Stimulated activated CD4-positive, alpha-beta T cell treated with anti-CD3 and anti-CD28 coated beads, Interleukin-1b, Interleukin-23, amount 100 ng/mL, for 1 hour (primary cell): Measurements from ENCODE around the gene RIOK3.

Experiments used
- DNase-seq, 2 donors: peaks; one replicate each; pipeline ENCODE4 v3.0.0-alpha.2; 2020; ENCODE audit warnings: low read depth in 2 of 2

RIOK3 gene

DNA sequence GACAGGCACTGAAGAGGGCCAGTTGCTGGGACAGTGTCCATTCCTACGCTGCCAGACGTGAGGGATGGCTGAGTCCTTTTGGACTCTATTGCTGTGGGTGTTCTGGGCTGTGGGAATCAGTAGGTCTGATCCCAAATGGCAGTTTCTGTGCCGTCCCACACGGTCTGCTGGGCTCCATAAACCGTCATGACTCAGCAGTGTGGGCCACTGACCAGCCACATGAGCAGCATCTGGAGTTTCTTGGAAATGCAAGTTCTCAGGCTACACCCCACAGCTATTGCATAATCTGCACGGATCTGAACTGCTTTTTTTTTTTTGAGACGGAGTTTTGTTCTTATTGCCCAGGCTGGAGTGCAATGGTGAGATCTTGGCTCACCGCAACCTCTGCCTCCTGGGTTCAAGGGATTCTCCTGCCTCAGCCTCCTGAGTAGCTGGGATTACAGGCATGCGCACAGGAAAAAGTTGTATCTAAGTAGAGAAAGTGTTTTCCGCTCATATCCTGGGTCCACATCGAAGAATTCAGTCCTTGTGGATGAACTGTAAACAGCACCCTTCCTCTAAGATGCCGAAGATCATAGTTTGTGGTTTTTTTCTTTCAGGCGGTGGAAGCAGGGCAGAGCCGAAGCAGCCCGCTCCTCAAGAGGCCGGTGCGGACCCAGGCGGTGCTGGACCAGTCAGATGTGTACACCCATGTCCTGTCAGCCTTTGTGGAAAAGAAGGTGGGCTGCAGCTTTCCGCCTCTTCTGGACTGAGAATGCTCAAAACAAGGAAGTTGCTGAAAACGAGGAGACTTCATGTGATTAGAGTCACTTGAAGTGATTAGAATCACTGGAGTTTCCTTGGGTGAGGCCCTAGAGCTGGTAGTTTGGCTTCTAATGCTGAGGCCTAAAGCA, 75.7 kb downstream of the RIOK3 start:
- DNase-seq = no peak

DNA sequence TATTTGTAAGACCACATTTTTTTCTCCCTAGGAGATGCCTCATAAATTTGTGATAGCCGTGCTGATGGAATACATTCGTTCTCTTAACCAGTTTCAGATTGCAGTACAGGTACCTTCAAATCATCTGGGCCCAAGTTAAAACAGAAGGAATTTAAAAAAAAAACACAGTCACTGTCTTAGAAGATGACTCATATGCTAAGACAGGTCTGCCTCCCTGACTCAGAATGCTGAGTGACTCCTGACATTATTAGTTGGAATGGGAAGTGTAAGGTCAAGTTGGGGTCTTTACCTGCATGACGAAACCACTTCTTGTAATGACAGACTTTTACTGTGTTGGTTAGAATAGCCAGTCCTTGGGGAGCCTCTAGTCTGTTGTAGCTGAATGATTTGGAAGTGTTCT, 76.5 kb downstream of the RIOK3 start:
- DNase-seq = no peak

DNA sequence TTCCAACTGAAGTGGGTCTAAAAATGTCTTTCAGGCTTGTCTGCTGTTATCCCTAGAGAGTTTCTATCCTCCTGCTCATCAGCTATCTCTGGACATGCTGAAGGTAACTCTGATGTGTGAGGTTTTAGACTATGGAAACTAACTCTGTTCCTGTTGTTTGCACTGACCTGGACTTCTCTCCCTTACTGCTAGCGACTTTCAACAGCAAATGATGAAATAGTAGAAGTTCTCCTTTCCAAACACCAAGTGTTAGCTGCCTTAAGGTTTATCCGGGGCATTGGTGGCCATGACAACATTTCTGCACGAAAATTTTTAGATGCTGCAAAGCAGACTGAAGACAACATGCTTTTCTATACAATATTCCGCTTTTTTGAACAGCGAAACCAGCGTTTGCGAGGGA, 77.1 kb downstream of the RIOK3 start:
- DNase-seq = no peak

DNA sequence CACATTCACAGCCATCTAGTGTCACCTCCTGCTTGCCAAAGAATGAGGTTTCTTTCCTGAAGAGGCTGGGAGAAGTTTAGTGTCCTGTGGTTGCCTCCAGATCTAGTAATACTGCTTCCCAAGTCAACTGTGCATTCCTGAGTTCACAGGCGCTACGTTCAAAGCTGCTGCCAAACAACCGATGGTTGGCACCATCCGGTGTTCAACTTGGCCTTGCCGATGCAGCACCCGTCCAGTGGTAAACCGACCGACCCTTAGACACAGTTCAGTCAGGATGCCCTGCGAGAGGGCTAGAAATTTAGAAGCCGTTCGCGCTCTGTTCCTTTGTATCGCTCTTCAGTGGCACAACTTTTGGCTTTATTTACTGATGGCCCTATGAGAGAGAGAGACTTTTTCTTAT, 78.8 kb downstream of the RIOK3 start:
- no peak for DNase-seq
